C4-2B (cell line): ENCODE results near the gene RDX.
"Not testable (repeated sequence)": the region's sequence is repeated elsewhere in the genome, so short reads cannot be mapped to it uniquely, and the experiment has no call there.

Source experiments
- H3K27ac ChIP-seq: fragments of 450-650 bp; 2 replicates; pipeline ENCODE4 v1.5.1; 2017
- ZFX ChIP-seq: fragments of 450-650 bp; IDR thresholded peaks from 2 replicates; pipeline ENCODE4 v1.6.1; 2017
- TF ChIP-seq, protein P1 (sequence below): fragments of 450-650 bp; conservative IDR thresholded peaks from 2 replicates; pipeline ENCODE4 v1.5.1; 2017; ENCODE audit warnings: mild to moderate bottlenecking

The RDX gene

DNA sequence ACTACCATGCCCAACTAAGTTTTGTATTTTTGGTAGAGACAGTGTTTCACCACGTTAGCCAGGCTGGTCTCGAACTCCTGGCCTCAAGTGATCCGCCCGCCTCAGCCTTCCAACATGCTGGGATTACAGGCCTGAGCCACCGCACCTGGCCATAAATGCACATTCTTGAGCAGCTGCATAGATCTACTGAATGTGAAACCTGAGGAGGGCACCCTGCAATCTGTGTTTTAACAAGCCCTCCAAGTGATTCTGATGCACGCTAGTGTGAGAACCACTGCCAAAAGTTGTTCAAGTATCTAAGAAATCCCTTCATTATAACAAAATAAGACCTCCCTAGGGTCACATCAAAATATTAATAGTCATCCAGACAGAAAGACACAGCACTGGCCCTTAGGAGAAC is 89.3 kb downstream of the RDX start:
- TF ChIP-seq ZFX: no peak
- TF ChIP-seq, protein P1, sequence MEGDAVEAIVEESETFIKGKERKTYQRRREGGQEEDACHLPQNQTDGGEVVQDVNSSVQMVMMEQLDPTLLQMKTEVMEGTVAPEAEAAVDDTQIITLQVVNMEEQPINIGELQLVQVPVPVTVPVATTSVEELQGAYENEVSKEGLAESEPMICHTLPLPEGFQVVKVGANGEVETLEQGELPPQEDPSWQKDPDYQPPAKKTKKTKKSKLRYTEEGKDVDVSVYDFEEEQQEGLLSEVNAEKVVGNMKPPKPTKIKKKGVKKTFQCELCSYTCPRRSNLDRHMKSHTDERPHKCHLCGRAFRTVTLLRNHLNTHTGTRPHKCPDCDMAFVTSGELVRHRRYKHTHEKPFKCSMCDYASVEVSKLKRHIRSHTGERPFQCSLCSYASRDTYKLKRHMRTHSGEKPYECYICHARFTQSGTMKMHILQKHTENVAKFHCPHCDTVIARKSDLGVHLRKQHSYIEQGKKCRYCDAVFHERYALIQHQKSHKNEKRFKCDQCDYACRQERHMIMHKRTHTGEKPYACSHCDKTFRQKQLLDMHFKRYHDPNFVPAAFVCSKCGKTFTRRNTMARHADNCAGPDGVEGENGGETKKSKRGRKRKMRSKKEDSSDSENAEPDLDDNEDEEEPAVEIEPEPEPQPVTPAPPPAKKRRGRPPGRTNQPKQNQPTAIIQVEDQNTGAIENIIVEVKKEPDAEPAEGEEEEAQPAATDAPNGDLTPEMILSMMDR: no peak
- peak overlapping the region; percentile 61 for H3K27ac ChIP-seq

DNA sequence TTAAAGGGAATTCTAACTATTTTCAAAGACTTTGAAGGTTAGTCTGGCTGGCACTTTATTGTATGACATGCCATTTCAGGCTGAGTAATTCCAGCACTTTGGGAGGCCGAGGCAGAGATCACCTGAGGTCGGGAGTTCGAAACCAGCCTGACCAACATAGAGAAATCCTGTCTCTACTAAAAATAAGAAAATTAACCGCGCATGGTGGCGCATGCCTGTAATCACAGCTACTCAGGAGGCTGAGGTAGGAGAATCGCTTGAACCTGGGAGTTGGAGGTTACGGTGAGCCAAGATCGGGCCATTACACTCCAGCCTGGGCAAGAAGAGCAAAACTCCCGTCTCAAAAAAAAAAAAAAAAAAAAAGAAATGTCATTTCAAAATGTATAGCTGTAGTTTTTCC is 95.6 kb downstream of the RDX start:
- TF ChIP-seq, protein P1: no peak
- no peak for TF ChIP-seq ZFX
- H3K27ac ChIP-seq: no peak overlapping the region

DNA sequence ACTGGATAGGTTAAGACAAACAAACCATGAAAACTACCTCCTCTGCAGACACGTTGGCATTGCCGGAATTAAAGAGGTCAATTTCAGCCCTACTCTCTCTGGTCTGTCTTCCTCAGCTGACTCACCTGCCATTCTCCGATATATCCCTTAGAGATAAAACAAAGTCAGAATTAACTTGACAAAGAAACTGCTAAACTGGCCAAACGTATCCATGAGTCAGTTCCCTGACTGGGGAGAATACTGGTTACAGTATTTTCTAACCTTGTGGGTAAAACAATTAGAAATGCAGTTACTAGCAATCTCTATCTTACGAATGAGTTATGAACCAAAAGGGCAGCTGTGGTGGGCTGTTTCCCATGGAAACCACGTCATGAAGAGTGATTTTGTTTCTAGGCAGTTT is 96.2 kb downstream of the RDX start:
- no peak for TF ChIP-seq ZFX
- TF ChIP-seq, protein P1: no peak
- H3K27ac ChIP-seq: no peak overlapping the region

DNA sequence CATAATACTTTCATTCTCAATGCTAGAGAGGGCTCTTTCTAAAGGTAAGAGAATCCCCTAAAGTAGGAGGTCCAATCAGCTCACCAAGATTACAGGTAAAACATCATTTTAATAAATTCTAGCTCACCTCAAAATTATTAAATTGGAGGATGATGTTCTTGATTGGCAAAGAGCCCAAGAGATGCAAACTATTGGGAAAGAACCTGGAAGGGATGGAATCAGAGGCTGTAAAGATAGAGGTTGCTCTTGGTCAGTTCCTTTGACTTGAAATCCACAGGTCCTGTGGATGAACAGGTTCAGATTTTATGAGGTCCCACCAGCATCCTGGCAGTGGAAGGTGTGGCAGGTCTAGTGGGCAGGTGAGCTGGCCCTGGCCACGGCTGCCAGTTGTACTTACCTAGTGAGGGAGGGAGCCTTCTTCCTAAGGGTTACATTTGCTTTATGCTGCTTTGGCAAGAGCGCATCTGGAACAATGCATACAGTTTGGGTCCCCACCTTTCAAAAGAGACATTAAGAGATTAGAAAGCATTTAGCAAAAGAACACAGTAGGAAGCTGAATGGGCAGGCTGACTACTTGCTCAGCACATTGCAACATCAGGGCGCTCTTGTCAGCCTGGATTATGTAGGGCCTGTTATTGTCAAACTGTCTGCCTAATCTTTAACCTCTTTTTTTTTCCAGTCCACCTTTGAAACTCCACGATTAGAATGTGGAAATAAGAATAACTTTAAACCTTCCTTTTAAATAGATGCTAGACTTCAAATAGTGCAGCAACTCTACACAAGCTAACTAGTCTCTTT is 97.0 kb downstream of the RDX start:
- no peak for TF ChIP-seq ZFX
- TF ChIP-seq, protein P1: no peak
- H3K27ac ChIP-seq: no peak overlapping the region

DNA sequence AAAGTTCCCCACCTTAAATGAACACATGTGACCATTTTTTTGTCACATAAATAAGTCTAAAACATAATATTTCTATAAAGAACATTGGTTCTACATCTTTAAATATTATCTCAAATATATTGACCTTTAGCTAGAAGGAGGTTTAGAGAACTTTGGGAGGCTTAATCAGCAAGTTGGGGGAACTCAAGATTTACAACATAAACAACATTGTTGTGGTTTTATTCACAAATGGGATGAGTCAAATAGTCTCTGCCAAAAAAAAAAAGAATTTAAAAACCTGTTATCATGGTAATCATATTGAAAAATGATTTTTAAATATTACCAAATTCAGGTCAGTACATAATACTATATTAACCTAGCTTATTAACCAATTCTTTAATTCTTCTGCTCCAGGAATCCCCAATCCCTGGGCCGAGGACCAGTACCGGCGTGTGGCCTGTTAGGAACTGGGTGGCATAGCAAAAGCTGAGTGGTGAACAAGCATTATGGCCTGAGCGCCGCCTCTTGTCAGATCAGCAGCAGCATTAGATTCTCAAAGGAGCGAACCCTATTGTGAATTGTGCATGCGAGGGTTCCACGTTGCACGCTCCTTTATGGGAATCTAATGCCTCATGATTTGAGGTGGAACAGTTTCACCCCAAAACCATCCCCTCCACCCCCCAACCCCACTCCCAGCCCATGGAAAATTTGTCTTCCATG is 98.2 kb downstream of the RDX start:
- TF ChIP-seq ZFX: no peak
- TF ChIP-seq, protein P1: no peak
- no peak overlapping the region for H3K27ac ChIP-seq

DNA sequence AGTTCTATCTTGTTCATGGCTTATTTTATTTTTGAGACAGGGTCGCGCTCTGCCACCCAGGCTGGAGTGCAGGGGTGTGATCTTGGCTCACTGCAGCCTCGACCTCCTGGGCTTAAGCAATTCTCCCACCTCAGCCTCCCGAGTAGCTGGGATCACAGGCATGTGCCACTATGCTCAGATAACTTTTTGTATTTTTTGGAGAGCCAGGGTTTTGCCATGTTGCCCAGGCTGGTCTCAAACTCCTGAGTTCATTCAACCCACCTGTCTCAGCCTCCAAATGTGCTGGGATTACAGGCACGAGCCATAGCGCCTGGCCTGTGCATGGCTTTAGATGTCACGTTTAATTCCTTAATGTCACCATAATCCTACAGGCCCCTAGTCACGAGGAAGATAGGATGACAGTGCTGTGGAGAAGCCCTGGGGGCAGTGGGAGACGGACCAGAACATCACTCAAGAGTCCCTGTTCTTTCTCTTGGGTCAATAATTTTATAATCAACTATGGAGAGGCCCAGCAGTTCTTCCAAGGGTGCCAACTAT is 99.5 kb downstream of the RDX start:
- TF ChIP-seq ZFX: no peak
- TF ChIP-seq, protein P1: no peak
- H3K27ac ChIP-seq: no peak overlapping the region

DNA sequence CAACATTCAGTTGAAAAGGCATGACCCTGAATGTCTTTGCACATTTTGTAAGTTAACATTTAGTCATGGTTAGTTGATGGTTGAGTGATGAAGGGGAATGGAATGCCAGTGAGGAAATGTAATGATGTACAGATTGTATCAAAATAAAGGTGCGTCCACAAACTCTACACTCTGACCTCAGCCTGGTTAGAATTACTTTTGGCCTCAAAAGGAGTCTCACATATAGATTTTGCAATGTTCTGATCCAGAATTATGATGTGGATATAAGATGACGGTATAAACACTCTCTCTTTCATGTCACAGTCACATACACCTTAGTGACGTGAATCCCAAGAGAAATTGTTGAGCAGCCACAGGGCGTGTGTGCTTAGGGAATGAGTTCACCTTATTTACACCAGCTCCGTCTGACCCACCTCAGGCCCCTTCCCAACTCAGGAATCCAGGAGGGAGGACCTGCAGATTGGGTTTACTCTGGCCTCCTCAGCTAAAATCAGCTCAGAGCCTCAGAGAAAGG is 100.1 kb downstream of the RDX start:
- no peak for TF ChIP-seq ZFX
- TF ChIP-seq, protein P1: no peak

DNA sequence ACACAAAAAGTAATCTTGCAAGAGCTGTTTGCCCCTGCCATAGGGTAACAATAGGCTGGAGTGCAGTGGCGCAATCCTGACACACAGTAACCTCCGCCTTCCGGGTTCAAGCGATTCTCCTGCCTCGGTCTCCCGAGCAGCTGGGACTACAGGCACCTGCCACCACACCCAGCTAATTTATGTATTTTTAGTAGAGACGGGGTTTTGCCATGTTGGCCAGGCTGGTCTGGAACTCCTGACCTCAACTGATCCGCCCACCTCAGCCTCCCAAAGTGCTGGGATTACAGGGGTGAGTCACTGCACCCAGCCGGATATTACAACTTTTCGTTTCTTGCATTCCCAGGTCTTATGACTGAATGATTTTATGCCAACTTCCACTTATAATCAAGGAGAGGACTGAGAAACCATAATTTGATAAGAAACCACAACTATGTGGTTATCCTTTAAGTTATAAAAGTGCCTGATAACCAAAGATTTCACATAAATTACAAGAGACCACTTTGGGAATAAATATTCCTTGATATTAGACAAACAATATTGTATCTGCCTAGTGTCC is 102.1 kb downstream of the RDX start:
- not testable (repeated sequence) for H3K27ac ChIP-seq

More for the DNA sequence above, 100.1 kb downstream of the RDX start:
- H3K27ac ChIP-seq: no peak overlapping the region

DNA sequence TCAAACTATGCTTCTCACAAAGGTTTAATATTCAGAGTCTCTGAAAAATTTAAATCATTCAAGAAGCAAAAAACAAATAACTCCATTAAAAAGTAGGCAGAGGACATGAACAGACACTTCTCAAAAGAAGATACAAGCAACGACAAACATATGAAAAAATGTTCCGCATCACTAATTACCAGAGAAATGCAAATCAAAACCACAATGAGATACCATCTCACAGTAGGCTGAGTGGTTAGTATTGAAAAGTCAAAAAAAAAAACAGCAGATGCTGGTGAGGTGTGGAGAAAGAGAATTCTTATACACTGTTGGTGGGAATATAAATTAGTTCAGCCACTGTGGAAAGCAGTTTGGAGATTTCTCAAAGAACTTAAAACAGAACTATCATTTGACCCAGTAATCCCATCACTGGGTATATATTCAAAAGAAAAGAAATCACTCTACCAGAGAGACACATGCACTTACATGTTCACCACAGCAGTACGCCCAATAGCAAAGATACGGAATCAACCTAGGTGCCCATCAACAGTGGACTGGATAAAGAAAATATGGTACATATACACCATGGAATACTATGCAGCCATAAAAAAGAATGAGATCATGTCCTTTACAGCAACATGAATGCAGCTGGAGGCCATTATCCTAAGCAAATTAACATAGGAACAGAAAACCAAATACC is 103.7 kb downstream of the RDX start:
- H3K27ac ChIP-seq: not testable (repeated sequence)
